NCI-H524 treated with DMSO at 0.1 percent for 48 hours (cell line): Measurements from ENCODE around the gene HS2ST1.
"Not testable (repeated sequence)": the region's sequence is repeated elsewhere in the genome, so short reads cannot be mapped to it uniquely, and the experiment has no call there.

ENCODE experiments used
- DNase-seq: peaks from one replicate; lab custom pipeline; 2025; lab: John Stamatoyannopoulos, UW

HS2ST1 gene

DNA sequence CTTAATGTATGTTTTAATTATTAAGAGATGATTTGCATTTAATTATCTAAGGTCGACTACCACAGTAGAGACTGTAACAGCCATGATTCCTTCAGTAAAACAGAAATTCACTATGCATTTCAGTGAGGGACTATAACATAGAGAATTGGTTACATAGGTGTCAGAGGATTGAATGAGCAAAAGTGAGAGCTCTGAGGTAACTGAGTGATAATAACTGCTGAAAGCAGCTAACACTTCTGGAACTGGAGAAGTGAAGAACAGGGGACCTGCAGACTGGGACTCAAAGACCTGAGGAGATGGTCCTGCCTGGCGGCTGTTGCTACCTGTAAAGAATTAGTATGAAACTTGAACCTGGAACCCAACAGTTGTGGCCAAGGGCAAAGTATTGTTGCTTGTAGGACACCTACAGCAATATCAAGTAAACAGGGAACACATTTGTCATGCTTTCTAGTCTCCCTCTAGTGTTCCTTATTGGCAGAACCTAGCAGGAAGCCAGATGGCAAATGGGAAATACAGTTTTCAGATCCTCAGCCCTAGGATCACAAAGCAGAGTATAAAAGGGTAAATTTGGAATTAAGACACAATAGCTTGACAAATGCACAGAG lies 110.6 kb downstream of the HS2ST1 start:
- peak; percentile 16 for DNase-seq

DNA sequence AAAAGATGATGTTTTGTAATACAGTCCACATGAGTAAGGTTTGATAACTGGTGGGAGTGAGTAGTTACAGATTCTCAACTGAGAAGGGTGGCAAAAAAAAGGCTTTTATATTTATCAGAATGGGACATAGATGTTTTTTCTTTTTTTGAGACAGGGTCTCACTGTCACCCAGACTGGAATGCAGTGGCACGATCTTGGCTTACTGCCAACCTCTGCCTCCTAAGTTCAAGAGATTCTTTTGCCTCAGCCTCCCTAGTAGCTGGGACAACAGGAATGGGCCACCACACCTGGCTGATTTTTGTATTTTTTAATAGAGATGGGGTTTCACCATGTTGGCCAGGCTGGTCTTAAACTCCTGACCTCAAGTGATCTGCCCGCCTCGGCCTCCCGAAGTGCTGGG lies 113.1 kb downstream of the HS2ST1 start:
- DNase-seq, result not testable (repeated sequence)

DNA sequence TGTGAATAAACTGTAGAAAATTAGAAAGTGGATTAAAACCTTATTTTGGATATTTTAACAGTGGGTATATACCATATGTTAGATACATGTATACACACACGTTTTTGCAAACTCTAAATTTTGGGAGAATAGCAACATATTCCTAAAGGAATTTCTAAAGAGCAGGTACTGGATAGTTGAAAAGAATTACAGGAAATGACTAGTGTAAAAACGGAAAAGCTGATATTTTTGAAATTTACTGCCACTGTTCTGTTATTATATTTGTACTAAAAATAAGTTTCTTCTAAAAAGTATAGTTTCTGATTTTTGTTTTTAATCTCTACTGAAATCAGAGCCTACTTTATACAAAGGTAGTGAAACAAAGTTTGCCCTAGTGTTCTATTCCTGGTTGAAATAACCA lies 114.1 kb downstream of the HS2ST1 start:
- DNase-seq, result no peak

DNA sequence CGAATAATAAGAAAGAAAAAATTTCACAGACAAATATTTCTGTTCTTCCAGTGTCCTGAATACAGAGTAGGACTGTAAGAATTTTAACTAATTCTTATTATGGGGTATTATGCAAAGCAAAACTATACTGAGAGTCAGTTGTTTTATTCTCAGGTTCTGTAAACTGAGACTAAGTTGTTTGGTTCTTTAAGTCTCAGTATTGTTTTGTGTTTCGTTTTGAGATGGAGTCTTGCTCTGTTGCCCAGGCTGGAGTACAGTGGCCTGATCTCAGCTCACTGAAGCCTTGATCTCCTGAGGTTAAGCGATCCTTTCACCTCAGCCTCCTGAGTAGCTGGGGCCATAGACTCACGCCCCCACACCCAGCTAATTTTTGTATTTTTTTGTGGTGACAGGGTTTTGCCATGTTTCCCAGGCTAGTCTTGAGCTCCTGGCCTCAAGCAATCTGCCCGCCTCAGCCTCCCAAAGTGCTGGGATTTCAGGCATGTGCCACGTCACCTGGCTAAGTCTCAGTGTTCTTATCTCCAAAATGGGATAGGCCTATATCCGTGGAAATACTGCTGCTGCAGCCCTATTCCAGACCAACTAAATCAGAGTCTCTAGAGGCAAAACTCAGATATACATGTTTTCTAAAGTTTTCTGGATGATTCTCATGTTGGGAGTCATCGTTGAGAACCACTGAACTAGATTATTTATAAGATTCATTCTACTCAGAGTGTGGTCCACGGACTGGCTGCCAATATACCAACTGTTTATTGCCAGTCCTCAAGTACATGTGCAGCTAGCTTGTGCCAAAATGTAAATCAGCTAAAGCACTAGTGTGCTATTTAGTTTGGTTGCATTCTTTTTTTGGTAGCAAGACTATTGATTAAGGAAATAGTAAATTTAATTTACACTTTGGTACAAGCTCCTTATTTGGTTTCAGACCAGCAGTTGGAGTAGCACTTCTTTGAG lies 116.6 kb downstream of the HS2ST1 start:
- no peak for DNase-seq

DNA sequence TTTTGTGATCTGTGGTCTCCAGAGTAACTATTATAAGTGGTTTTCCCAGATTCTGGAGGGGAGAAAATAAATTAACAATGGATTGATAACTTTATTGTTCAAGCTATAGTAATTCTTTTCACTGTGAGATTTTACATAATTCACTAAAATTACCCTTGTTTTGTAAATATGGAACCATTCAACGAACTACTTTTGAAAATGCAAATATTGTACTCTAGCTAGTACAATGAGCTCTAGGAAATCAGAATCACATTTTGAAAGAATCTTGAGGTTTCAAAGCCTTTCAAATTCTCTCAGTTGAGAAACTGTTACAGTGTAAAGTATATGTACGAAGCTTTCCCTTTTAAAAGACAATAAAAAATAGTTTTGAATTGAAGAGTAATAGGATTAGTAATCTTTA lies 119.9 kb downstream of the HS2ST1 start:
- DNase-seq, result no peak

DNA sequence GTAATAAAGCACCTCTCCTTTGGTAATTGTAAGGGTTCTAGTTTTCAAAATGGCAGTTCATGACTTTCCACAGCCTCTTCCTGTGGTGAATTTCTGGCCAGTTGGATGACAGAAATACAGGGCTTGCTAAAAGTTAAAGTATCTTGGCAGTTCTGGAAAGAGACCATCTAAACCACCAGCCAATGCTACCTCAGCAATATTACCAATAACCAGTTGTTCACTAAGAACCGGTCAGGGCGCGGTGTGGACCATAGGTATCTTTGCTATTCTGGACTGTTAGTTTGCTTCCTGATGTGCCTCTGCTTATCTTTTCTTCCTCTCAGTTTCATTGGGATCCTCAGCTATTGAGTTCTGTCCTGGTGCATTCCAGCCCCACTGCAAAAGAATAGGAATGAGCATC lies 124.7 kb downstream of the HS2ST1 start:
- no peak for DNase-seq

DNA sequence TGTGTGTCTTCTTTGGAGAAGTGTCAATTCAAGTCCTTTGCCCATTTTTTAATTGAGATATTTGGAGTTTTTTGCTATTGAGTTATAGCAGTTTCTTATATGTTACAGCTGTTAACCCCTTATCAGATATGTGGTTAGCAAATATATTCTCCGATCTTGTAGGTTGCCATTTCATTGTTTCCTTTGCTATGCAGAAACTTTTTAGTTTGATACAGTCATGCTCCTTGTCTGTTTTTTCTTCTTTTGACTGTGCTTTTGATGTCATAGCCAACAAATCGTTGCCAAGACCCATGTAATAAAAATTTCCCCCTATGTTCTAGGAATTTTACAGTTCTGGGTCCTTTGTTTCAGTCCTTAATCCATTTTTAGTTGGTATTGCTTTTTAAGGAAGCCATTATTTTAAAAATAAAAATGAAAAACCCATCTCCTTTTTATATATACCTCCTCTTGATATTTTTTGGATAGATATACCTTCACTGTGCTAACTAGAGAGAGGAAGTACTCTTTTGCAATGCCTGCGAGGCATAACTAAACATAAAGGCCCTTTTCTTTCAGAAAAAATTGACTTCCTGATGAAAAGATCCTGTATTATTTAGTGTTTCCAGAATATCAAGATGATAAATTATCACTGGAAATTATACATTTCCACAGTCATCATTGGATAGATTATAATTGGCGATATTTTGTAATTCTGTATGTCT lies 127.8 kb downstream of the HS2ST1 start:
- DNase-seq, result no peak

DNA sequence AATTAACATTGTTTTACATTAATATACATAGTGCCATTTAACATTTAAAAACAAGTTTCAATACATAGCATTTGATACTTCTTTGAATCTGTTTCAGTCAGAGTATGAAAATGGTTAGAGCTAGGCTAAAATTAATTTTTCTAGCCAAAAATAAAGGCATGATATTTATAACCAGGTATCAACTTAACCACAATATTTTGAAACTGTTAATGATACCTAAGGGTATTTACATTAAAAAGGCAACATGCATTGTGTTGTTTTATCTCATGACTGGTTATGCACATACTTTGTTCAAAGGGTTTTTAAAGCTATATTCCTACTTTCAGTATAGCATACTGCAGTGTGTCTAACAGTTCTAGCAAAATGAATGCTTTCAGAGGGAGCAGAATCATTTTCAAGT lies 130.0 kb downstream of the HS2ST1 start:
- no peak for DNase-seq

DNA sequence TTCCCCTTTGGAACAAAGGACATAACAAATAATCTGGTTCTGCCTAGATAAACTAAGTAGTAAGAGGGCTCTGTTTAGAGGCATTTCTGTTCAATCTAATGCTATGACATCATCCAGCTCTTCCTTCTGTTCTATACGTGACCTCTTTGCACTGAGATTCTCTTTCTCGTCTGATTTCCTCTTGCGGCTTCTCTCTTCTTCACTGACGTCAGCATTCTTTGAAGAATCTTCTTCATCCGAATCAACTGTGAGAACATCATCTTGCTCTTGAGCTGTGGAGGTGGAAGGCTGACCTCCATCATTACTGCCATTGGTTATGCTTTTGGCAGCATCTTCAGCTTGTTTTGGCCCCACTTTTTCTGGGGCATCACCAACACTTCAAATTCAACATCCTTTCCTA lies 130.4 kb downstream of the HS2ST1 start:
- DNase-seq, result no peak

DNA sequence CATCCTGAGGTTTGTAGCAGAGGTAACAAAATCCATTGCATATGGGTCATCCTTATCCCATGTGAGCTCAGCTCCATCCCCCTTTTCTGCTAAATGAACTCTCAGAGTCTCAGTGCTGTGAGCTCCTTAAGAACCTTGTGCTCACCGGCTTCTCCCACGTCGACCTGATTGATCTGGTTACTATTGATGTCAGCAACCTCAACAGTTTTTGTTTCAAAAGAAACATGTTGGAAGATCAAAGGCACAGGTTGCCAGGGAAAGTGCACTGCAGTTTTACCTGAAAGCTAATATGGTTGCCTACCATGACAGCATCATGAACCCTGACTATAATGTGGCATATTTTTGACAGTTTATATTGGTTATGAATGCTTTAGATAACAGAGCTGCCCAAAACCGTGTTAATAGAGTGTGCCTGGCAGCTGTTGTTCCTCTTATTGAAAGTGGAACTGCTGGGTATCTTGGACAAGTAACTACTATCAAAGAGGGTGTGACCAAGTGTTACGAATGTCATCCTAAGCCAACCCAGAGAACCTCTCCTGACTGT lies 131.4 kb downstream of the HS2ST1 start:
- DNase-seq, result no peak

DNA sequence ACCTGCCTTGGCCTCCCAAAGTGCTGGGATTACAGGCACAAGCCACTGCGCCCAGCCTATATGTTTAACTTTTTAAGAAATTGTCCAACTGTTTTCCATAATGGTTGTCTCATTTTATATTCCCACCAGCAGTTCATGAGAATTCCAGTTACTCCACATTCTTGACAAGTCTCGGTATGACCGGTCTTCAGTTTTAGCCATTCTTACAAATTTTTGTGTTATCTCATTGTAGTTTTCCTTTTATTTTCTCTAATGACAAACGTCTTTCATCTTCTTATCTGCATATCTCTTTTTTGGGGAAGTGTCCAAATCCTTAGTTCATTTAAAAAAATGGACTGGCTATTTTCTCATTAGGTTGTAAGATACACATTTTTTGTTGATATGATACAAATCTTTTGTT lies 132.5 kb downstream of the HS2ST1 start:
- DNase-seq, result no peak

DNA sequence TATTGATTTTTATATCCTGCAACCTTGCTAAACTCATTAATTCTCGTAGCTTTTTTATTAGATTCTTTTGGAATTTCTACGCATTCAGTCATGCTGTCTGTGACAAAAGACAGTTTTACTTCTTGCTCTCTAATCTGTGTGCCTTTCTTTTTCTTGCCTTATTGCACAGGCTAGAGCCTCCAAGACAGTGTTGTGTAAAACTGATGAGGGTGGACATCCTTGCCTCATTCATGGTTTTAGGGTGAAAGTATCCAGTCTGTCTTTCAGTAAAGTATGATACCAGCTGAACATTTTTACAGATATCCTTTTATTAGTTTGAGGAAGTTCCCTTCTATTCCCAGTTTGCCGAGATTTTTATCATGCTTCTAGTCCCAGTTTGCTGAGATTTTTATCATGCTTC lies 133.8 kb downstream of the HS2ST1 start:
- no peak for DNase-seq

DNA sequence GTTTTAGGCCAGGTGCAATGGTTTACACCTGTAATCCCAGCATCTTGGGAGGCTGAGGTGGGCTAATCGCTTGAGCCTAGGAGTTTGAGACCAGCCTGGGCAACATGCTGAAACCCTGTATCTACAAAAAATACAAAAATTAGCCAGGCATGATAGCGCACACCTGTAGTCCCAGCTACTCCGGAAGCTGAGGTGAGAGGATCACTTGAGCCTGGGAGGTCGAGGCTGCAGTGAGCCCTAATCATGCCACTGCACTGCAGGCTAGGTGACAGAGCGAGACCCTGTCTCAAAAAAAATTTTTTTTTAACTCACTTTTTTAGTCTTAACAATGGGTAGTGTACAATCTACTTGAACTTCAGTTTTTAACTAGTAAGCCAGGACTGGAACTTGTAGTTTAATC lies 137.5 kb downstream of the HS2ST1 start:
- DNase-seq, result no peak

DNA sequence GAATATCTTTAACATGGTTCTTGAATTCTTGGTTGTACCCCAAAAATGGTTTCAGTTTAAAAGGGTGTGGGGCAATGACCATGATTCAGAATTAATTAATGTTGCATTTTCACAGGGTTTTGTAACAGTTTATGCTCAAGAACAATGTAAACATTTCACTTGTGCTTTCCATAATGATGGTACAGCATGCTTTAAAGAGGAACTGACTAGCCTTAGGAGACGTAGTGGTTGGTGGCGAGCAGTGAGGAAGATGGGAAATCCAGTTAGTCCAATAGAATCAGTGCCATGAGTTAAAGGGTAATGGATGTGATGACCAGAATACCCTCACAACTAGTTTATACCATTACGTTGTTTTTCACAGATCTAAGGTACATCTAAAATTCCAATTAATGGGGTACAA lies 138.0 kb downstream of the HS2ST1 start:
- no peak for DNase-seq

DNA sequence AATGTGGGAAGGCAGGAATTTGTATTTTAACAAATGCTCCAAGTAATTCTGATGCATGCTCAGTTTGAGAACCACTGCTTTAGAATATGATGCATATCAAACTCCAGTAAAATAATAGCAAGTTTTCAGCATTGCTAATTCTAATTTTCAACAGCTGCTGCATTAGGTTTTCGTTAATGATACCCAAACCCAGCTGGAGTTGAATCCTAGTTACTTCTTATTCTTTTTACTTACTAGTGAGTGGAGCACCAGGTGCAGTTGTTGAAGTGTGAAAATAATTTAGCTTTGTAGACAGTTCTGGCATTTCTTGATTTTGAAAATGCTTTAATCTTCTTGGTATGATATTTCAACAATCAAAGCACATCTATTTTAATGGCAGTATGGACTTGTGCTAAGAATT lies 138.5 kb downstream of the HS2ST1 start:
- no peak for DNase-seq

DNA sequence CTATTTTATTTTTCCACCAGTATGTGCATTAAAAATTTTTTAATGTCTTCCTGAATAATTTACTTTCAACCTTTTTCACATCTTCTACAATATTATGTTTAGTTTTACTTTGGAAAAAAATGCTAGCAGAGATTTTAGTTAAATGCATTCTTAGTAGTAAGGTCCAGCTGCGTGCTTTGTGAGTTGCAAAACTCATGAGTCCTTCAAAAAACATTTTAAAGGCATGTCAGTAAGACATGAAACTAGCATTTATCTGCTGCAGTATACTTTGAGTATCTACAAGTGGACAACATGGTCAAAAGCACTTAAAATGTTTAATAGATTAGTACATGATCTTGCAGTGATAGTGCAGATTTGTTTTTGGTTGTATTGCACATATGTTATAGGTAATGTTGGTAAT lies 139.0 kb downstream of the HS2ST1 start:
- DNase-seq, result no peak

DNA sequence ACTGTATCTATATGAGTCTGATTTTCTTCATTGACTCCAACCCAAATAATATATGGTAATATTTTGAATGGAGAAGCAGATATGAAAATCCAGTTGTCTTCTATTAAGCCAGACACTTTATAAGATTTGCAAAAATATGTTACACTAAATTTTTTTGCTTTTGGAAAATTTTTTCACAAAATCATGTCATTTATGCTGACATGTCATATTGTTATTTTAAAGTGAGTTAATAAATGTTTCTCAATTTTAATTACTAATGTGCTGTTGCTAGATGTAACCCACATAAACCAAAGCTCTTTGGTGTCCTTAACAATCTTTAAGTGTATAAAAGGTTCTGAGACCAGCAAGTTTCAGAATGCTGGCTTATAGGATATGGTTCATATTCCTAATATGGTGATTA lies 142.5 kb downstream of the HS2ST1 start:
- DNase-seq, result no peak

DNA sequence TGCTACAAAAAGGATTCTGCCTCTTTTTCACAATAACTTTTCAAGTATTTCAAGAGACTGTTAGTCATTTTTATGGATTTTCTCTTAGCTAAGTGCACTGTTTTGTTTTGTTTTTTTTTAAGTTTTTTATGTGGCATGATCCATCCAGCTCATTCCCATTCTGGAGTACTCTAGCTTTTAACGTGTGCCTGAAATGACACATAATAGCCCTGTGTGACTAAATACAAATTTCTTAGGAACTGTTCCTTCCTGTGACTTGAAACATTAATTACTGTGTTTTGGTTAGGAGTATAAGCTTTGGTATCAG lies 143.9 kb downstream of the HS2ST1 start:
- DNase-seq, result no peak

DNA sequence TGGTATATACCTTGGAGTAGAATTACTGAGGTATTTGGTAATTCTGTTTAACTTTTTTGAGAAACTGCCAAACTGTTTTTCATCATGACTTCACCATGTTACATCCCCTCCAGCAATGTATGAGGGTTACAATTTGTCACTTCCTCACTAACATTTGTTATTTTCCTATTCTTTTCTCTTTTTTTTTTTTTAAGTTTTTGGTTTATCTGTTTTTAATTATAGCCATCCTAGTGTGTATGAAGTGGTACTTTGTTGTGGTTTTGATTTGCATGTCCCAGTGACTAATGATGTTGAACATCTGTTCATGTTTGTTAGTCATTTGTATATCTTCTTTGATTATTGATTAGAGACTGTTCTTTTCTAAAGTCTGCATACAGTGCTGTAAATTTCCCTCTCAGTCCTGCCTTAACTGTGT lies 147.3 kb downstream of the HS2ST1 start:
- DNase-seq, result no peak

DNA sequence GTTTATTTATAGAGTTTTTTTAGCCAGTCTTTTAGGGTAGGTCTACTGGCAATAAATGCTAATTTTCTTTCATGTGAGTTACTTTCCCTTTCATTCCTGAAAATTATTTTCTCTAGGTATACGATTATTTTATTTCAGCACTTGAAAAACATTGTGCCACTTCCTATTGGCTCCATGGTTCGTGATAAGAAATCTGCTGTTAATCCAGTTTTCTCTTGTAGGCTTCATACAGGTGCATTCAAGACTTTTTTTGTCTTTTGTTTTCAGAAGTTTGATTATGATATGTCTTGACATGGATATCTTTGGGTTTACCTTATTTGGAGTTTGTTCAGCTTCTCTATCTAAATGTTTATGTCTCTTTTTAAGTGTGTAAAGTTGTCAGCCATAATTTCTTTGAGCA lies 148.3 kb downstream of the HS2ST1 start:
- no peak for DNase-seq

DNA sequence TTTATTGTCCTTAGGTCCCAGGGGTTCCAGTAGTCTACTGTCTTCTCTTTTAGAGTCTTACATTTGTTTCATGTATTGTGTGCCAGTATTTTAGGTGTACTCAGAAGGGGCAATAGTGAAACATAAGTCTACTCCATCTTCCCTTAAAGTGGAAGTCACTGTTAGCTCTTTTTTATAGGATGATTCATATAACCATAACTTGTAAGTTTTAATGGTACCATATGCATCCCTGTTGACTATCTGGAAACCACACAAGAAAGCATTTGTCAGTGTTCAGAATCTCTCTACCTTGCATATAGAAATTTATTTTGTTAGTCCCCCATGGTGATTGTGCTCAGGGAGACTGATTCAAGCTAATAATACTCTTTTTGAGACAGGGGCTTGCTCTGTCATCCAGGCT lies 149.9 kb downstream of the HS2ST1 start:
- DNase-seq, result no peak

DNA sequence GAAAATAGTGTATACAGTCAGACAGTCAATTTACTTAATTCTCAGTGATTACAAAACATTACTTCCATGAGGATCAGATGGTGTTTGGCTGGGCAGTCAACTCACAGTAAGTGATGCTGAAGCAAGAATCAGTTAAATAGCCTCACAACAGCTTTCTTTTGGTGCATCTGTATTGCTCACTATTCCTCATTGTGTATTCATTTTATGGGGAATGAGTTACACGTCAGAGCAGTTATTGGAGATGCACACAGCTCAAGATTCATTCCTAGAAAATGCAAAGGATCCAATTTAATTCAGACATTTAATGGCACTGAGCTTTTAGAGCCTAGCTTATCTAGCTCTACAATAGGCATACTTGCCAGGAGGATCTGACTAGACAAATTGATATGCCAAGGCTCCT lies 150.6 kb downstream of the HS2ST1 start:
- no peak for DNase-seq

DNA sequence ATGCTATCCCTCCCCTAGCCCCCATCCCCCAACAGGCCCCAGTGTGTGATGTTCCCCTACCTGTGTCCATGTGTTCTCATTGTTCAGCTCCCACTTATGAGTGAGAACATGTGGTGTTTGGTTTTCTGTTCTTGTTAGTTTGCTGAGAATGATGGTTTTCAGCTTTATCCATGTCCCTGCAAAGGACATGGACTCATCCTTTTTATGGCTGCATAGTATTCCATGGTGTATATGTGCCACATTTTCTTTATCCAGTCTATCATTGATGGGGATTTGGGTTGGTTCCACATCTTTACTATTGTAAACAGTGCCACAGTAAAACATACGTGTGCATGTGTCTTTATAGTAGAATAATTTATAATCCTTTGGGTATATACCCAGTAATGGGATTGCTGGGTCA lies 152.3 kb downstream of the HS2ST1 start:
- DNase-seq, result not testable (repeated sequence)
